ENCODE data around the gene DEXI. TPM values are rescaled to one million over a fixed set of nuclear protein-coding genes. Genes with fewer than 3 reads are reported as not detected.

The DEXI gene
- total RNA-seq, 2 donors from 2014 or later: 29.8 to 51.1 TPM

GRCh38 chr16:10950393-10950792 lies 8.1 kb upstream of the DEXI start:
- no peak for DNase-seq
- no peak for ATAC-seq
- H3K36me3 ChIP-seq (replicated peaks in 1 of 2; ENCODE audit: insufficient read depth in 1 of 2, low read depth in 2 of 2): no peaks in the 10 kb centered on the region
- intact Hi-C loops (cut with DNase I): no loop called here
- no peaks in the 10 kb centered on the region for H3K27me3 ChIP-seq
- no peak overlapping the region for H3K4me3 ChIP-seq
- WGBS, 2 donors: 57 to 73% methylated on average over 5 of the region's 5 CpGs
- peaks cover 38% of the 10 kb centered on the region for H3K4me1 ChIP-seq
- TF ChIP-seq POLR2A (IDR thresholded peaks at IDR 0.05): no peak
- TF ChIP-seq, protein P1, sequence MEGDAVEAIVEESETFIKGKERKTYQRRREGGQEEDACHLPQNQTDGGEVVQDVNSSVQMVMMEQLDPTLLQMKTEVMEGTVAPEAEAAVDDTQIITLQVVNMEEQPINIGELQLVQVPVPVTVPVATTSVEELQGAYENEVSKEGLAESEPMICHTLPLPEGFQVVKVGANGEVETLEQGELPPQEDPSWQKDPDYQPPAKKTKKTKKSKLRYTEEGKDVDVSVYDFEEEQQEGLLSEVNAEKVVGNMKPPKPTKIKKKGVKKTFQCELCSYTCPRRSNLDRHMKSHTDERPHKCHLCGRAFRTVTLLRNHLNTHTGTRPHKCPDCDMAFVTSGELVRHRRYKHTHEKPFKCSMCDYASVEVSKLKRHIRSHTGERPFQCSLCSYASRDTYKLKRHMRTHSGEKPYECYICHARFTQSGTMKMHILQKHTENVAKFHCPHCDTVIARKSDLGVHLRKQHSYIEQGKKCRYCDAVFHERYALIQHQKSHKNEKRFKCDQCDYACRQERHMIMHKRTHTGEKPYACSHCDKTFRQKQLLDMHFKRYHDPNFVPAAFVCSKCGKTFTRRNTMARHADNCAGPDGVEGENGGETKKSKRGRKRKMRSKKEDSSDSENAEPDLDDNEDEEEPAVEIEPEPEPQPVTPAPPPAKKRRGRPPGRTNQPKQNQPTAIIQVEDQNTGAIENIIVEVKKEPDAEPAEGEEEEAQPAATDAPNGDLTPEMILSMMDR (IDR thresholded peaks at IDR 0.05): no peak
- H3K27ac ChIP-seq: peak overlapping the region in 1 of 4 donors; percentile 36
- H3K9me3 ChIP-seq: no peaks in the 10 kb centered on the region

GRCh38 chr16:10949424-10949970 lies 7.2 kb upstream of the DEXI start:
- TF ChIP-seq, protein P1 (IDR thresholded peaks at IDR 0.05): peak in 2 of 7 experiments; percentile 10 to 15
- no peak for TF ChIP-seq POLR2A (IDR thresholded peaks at IDR 0.05)
- Histone ChIP-seq H3K27ac (peak overlapping the region in 3 of 4 donors; percentile 36 to 44 (median 43)), H3K27me3 (no peaks in the 10 kb centered on the region), H3K9me3 (no peaks in the 10 kb centered on the region), H3K4me3 (no peak overlapping the region), H3K36me3 (replicated peaks in 1 of 2; ENCODE audit: insufficient read depth in 1 of 2, low read depth in 2 of 2) (no peaks in the 10 kb centered on the region), H3K4me1 (peaks cover 43% of the 10 kb centered on the region)
- WGBS, 2 donors: 76 to 80% methylated on average over 7 of the region's 7 CpGs
- ATAC-seq: peak; percentile 55
- intact Hi-C loops (cut with DNase I): no loop called here
- DNase-seq: peak in 3 of 4 donors; percentile 26 to 59 (median 39)

DNA sequence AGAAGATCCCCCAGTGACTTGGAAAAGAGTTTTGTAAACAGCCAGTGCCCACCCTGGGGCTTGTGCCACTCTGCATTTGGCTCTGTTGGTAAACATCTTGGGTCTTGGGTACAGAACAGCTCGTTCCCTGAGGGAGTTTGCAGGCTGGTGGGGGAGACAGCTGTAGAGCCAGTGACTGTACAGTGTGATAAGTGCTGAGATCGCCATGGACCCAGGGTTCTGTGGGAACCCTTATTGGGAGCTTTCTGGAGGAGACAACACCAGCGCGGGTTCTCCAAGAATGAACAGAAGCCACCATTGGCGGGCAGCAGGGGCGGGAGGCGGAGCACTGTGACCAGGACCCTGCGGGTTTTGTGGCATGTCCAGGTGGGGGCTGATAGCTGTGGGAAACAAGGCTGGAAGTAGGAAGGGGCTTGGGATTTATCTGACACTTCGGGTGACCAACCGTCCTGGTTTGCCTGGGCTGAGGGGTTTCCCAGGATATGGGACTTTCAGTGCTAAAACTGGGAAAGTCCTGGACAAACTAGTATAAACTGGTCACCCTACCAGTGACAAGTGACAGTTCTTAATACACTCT lies 5.0 kb upstream of the DEXI start:
- TF ChIP-seq, protein P1 (IDR thresholded peaks at IDR 0.05): no peak
- TF ChIP-seq POLR2A (IDR thresholded peaks at IDR 0.05): no peak
- 76 to 87% methylated on average over 9 to 10 of the region's 10 CpGs for WGBS, 2 donors
- DNase-seq (no peak), ATAC-seq (no peak)
- Histone ChIP-seq H3K27ac (no peak overlapping the region), H3K36me3 (replicated peaks in 1 of 2; ENCODE audit: insufficient read depth in 1 of 2, low read depth in 2 of 2) (no peaks in the 10 kb centered on the region), H3K27me3 (no peaks in the 10 kb centered on the region), H3K4me1 (peaks cover 60% of the 10 kb centered on the region), H3K4me3 (no peak overlapping the region), H3K9me3 (no peaks in the 10 kb centered on the region)
- intact Hi-C loops (cut with DNase I): no loop called here

DNA sequence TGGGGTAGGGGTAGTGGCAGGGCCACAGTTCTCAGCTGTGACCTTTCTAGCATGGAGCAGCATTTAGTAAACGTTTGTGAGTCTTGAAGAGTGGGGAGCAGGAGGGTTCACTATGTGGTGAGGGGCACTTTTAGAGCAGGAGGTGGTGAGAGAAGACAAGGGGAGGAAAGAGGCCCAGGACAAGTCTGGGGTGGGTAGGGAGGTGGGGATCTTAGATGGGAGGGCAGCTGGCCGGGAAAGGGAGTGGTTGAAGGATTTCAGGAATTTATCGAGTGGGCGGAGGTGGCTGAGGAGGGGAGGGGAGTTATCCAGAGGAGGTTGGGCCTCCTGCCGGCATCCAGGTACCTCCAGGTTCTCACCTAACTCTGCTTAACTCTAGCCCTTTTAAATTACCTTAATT lies 4.0 kb upstream of the DEXI start:
- ATAC-seq (no peak), DNase-seq (peak in 1 of 4 donors; percentile 28)
- H3K9me3 ChIP-seq: no peaks in the 10 kb centered on the region
- no peak overlapping the region for H3K4me3 ChIP-seq
- H3K4me1 ChIP-seq: peaks cover 61% of the 10 kb centered on the region
- 44 to 47% methylated on average over 5 of the region's 5 CpGs for WGBS, 2 donors
- H3K27me3 ChIP-seq: no peaks in the 10 kb centered on the region
- intact Hi-C loops (cut with DNase I): no loop called here
- H3K36me3 ChIP-seq (replicated peaks in 1 of 2; ENCODE audit: insufficient read depth in 1 of 2, low read depth in 2 of 2): no peaks in the 10 kb centered on the region
- peak overlapping the region in 1 of 4 donors; percentile 10 for H3K27ac ChIP-seq
- TF ChIP-seq, protein P1 (IDR thresholded peaks at IDR 0.05): no peak
- peak in 1 of 3 donors; percentile 16 for TF ChIP-seq POLR2A (IDR thresholded peaks at IDR 0.05)

Measured in body of pancreas (tissue), 4 donors.